GM19438 (cell line): Measurements from ENCODE around the gene RIMS3.
"Not testable (repeated sequence)": the region's sequence is repeated elsewhere in the genome, so short reads cannot be mapped to it uniquely, and the experiment has no call there.

Source experiments
- ATAC-seq: cut with Tn5 transposase; IDR thresholded peaks from one replicate; pipeline ENCODE4 v1.9.1; 2021; ENCODE audit warnings: low read depth; ENCODE audit not compliant: unreplicated experiment

RIMS3 gene

GRCh38 chr1:40665335-40666171, at the start of gene RIMS3:
Gene RIMS3 (minus strand): TSS chr1:40665682. CDS start chr1:40641925, 23,757 bp downstream.
- peak; percentile 73 for ATAC-seq

- ATAC-seq = no peak
These were observed 47.5 kb upstream of the RIMS3 start for GRCh38 chr1:40712997-40713396.

GRCh38 chr1:40712405-40712944, 47.0 kb upstream of the RIMS3 start:
- no peak for ATAC-seq

GRCh38 chr1:40711465-40712404, 46.3 kb upstream of the RIMS3 start:
- ATAC-seq = no peak

GRCh38 chr1:40710581-40711315, 45.3 kb upstream of the RIMS3 start:
- no peak for ATAC-seq

- ATAC-seq = no peak
These were observed 44.4 kb upstream of the RIMS3 start for GRCh38 chr1:40709802-40710278.

GRCh38 chr1:40709100-40709801, 43.8 kb upstream of the RIMS3 start:
- ATAC-seq = peak; percentile 89

- ATAC-seq = peak; percentile 70
These were observed 43.2 kb upstream of the RIMS3 start for GRCh38 chr1:40708750-40709099.

- no peak for ATAC-seq
These were observed 41.1 kb upstream of the RIMS3 start for GRCh38 chr1:40706626-40707025.

GRCh38 chr1:40704817-40705733, 39.6 kb upstream of the RIMS3 start:
- no peak for ATAC-seq

- ATAC-seq = no peak
These were observed 37.8 kb upstream of the RIMS3 start for GRCh38 chr1:40703316-40703715.

GRCh38 chr1:40702810-40703209, 37.3 kb upstream of the RIMS3 start:
- not testable (repeated sequence) for ATAC-seq

GRCh38 chr1:40701684-40702083, 36.2 kb upstream of the RIMS3 start:
- ATAC-seq = no peak

GRCh38 chr1:40699787-40700186, 34.3 kb upstream of the RIMS3 start:
- no peak for ATAC-seq

GRCh38 chr1:40697436-40697835, 32.0 kb upstream of the RIMS3 start:
- ATAC-seq = no peak

- ATAC-seq = no peak
These were observed 30.8 kb upstream of the RIMS3 start for GRCh38 chr1:40696294-40696693.

GRCh38 chr1:40694353-40694874, 28.9 kb upstream of the RIMS3 start:
- ATAC-seq = no peak

GRCh38 chr1:40693425-40693824, 27.9 kb upstream of the RIMS3 start:
- ATAC-seq = no peak
